ENCODE data around the gene COQ4.

The COQ4 gene

GRCh38 chr9:128342971-128343680, 20.5 kb downstream of the COQ4 start:
- no peak for DNase-seq

GRCh38 chr9:128343855-128344254, 21.2 kb downstream of the COQ4 start:
- no peak for DNase-seq

GRCh38 chr9:128344931-128345605, 22.4 kb downstream of the COQ4 start:
- DNase-seq: no peak

GRCh38 chr9:128349125-128349524, 26.5 kb downstream of the COQ4 start:
- DNase-seq: no peak

- DNase-seq: no peak
These were observed 27.1 kb downstream of the COQ4 start for GRCh38 chr9:128349772-128350171.

- no peak for DNase-seq
These were observed 32.8 kb downstream of the COQ4 start for GRCh38 chr9:128355451-128355850.

GRCh38 chr9:128358090-128358489, 35.5 kb downstream of the COQ4 start:
- no peak for DNase-seq

- no peak for DNase-seq
These were observed 36.2 kb downstream of the COQ4 start for GRCh38 chr9:128358861-128359260.

- no peak for DNase-seq
These were observed 38.2 kb downstream of the COQ4 start for GRCh38 chr9:128360826-128361225.

GRCh38 chr9:128361296-128361985, 38.8 kb downstream of the COQ4 start:
- DNase-seq: no peak

GRCh38 chr9:128361986-128362646, 39.5 kb downstream of the COQ4 start:
- DNase-seq: peak; percentile 73

GRCh38 chr9:128362774-128363173, 40.1 kb downstream of the COQ4 start:
- no peak for DNase-seq

- no peak for DNase-seq
These were observed 42.9 kb downstream of the COQ4 start for GRCh38 chr9:128365525-128365924.

- DNase-seq: no peak
These were observed 46.5 kb downstream of the COQ4 start for GRCh38 chr9:128369024-128369706.

- DNase-seq: no peak
These were observed 47.7 kb downstream of the COQ4 start for GRCh38 chr9:128370367-128370751.

GRCh38 chr9:128370752-128371629, 48.4 kb downstream of the COQ4 start, which contains the start of gene URM1:
TSS of gene URM1 (plus strand) at chr9:128371374. CDS start at chr9:128371381, 7 bp downstream.
- peak; percentile 96 for DNase-seq

GRCh38 chr9:128371630-128372117, 49.0 kb downstream of the COQ4 start:
- no peak for DNase-seq

GRCh38 chr9:128372188-128372641, 49.6 kb downstream of the COQ4 start:
- DNase-seq: no peak

GRCh38 chr9:128372784-128373183, 50.1 kb downstream of the COQ4 start:
- DNase-seq: no peak

GRCh38 chr9:128374221-128374675, 51.6 kb downstream of the COQ4 start:
- DNase-seq: no peak

GRCh38 chr9:128375865-128376264, 53.2 kb downstream of the COQ4 start:
- no peak for DNase-seq

Measured in activated T-cell treated with anti-CD3 and anti-CD28 coated beads, Interleukin-2, amount 50 U/mL, for 1 hour (primary cell).